C1 segment of cervical spinal cord (tissue), 14 donors: Measurements from ENCODE around the gene BCL2L11.
A peak's percentile ranks its signal among the peaks of the same experiment; 100 is the strongest.

Experiments used
- DNase-seq, 14 donors: peaks; one replicate each; lab custom pipeline; 2025; lab: John Stamatoyannopoulos, UW

The BCL2L11 gene

GRCh38 chr2:111117598-111118480 lies 2.9 kb upstream of the BCL2L11 start:
- DNase-seq = no peak

DNA sequence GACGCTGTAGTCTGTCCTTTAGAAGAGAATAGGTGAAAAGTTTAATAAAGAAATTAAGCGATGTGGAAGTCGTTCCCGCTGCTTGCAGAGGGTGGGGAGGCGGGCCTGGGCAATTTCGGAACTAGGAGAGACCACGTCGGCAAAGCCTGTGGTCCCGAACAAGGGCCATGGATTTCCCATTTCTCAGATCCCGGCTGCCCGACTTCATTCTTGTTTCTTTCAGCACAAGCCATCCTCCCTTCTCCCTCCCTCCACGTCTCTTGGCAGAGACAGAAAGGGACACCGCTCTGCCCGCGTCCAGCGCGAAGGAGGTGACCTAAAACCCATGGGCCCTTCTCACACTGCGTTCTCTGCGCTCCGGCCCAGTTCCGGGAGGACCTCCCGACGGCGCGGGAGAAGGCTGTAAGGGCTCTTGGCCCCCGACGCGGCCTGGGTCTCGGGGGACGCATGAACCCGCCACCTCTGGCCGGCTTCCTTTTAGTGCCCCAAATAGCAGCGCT lies 2.2 kb upstream of the BCL2L11 start:
- no peak for DNase-seq

- no peak for DNase-seq
Observed at GRCh38 chr2:111118981-111119821, 1.5 kb upstream of the BCL2L11 start.

DNA sequence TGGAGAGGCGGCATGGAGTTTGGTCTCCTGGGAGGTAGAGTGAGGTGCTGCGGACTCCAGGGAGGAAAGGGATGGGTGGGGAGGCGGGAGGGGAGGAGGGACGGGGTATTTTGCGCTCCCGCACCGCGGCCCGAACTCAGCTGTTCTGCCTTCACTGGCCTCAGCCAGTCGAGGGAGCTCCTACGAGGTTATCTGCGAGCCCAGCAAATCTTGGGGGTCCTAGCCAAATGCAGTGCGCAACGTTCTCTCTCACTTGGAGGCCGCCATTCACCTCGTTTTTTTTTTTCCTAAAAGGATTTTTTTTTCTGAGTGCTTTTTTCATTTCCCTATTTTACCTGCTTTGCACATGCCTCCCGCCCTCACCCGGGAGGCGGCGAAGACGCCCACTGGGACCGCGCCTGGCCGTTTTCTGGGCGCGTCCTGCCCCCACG lies 877 bp upstream of the BCL2L11 start:
- no peak for DNase-seq

- DNase-seq = peak in 4 of 14 donors; percentile 51 to 85 (median 55)
Observed at GRCh38 chr2:111121028-111121827, 514 bp downstream of the BCL2L11 start.

- DNase-seq = peak in 13 of 14 donors; percentile 37 to 89 (median 74)
Observed at GRCh38 chr2:111121828-111122630, 1.3 kb downstream of the BCL2L11 start.

GRCh38 chr2:111122631-111123421 lies 2.1 kb downstream of the BCL2L11 start:
- peak in 11 of 14 donors; percentile 10 to 75 (median 46) for DNase-seq

GRCh38 chr2:111123751-111124150 lies 3.0 kb downstream of the BCL2L11 start:
- no peak for DNase-seq

GRCh38 chr2:111126581-111126980 lies 5.9 kb downstream of the BCL2L11 start:
- no peak for DNase-seq

DNA sequence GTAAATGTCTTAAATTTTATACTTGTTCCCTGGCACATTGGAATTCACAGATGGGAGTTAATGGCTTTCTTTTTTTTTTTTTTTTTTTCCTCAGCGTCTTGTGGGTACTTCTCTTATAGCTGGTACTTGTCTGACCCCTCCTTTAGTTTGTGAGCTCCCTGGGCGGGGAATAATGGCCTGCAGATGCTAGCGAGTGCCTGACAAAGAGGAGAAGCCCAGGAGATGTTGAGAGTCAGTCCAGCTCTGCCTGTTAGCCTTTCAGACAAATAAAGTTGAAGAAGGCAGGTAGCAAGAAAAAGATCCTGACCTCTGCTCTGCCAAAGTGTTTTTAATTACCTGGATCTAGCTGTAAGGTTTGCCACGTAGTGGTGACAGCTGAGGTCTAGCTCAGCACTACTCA lies 6.6 kb downstream of the BCL2L11 start:
- no peak for DNase-seq

GRCh38 chr2:111128096-111128495 lies 7.4 kb downstream of the BCL2L11 start:
- no peak for DNase-seq

DNA sequence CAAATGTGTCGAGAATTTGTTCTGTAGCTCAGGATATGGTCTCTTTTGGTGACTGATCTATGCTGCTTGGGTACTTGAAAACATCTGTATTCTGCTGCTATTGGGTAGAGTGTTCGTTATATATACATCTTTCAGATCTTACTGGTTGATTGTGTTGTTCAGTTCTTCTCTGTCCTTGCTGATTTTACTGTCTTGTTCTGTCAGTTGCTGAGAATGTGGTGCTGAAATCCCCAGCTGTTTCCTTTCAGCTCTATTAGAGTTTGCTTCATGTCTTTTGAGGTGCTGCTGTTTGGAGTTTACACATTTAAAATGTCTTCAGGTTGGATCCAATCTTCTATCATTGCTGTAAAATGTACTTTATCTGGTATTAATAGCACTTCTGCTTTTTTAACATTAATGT lies 12.9 kb downstream of the BCL2L11 start:
- no peak for DNase-seq

- no peak for DNase-seq
Observed at GRCh38 chr2:111134055-111134454, 13.3 kb downstream of the BCL2L11 start.

DNA sequence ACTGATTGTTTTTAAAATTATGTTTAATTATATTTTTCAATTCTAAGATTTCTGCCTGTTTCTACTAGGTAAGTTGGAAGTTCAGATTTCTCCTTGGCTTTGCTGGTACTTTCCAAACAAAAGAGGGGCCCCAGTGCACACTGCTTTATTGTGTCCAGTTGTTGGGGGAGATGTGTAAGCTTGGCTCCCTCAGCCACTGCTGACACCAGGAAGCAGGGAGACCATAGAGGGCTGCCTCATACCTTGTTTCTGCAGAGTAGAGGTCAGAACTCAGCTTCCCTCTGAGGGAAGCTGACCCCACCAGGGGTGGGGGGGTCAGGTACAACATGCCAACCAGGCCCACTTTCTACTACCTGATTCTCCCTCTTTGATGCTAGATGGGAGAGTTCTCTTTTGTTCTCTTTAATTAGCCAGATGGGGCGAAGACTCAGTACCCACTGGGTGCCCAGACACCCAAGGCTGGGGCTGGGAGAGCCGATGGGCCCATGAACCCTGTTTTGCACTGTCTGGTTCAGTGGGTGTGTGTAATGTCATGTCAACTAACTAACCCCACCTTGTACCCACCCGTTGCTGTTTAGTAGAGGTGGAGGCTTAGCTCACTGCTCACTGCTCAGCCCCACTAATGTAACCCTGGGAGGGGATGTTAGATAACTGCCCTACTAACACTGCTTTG lies 14.7 kb downstream of the BCL2L11 start:
- DNase-seq = no peak

DNA sequence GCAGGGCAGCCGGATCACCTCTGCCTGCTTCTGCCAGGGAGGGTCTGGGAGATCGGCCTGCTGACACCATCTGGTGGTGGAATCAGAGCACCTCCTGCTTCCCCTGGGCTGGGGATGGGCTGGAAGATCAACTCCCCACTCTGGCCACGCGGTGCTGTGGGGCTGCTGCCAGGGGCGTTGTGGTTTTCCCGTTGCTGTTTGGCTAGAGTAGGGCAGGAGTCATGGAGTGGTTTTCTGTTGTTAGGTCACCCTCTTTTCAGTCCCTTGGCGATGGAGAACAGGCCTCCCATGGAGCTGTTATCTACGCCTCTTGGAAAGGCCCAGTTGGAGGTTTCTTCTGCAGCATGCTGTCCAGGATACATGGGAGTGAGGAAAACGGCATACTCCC lies 15.2 kb downstream of the BCL2L11 start:
- DNase-seq = peak in 2 of 14 donors; percentile 6 to 15

DNA sequence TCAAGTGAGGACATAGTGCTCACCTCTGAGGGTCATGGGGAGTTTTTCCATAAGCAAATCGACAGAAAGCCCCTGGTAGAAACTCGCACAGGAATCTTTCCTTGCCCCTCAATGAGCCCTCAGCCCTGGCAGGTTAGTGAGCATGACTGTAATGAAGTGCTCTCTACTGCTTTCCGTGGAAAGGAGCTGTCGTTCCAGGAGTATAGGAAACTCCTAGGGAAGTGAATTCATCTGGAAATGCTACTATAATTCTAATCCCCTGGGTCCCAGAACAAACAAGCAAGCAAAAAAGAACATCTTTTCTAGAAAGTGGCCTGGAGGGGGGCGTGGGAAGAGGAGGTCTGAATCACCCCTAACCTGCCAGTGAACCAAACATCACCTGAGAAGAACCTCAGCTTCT lies 18.1 kb downstream of the BCL2L11 start:
- no peak for DNase-seq

GRCh38 chr2:111139637-111140317 lies 19.1 kb downstream of the BCL2L11 start:
- no peak for DNase-seq

DNA sequence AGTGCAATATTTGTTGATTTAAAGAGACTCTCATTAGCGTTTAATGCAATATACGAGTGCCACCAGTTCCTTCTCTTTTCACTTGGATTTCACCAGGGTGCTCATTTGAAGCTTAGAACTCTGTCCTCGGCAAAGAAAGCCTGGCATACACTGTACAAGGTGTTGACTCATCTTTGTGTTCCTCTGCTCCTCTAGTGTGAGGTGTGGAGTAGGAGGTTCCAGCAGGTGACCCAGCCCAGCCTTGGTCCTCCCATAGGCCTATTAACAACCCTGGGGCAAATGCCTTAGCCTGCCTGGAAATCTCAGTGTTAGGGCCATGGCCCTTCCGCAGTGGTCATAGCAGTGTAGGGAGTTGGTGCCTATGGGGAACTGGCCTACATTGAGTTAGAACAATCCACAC lies 20.1 kb downstream of the BCL2L11 start:
- DNase-seq = no peak

GRCh38 chr2:111142101-111142500 lies 21.4 kb downstream of the BCL2L11 start:
- no peak for DNase-seq
